Stimulated activated CD4-positive, alpha-beta T cell treated with anti-CD3 and anti-CD28 coated beads, Interleukin-4, amount 100 ng/mL, for 1 hour (primary cell): ENCODE data around the gene TNPO3.
"Not testable (repeated sequence)": the region's sequence is repeated elsewhere in the genome, so short reads cannot be mapped to it uniquely, and the experiment has no call there.

ENCODE experiments used
- DNase-seq: peaks from one replicate; pipeline ENCODE4 v3.0.0-alpha.2; 2020

Gene TNPO3

GRCh38 chr7:129067943-129068548 lies 13.1 kb upstream of the TNPO3 start:
- no peak for DNase-seq

GRCh38 chr7:129067132-129067561 lies 12.2 kb upstream of the TNPO3 start:
- DNase-seq, result not testable (repeated sequence)

- DNase-seq, result no peak
Measured at GRCh38 chr7:129066290-129067131, 11.6 kb upstream of the TNPO3 start.

GRCh38 chr7:129055861-129056464 lies 1.1 kb upstream of the TNPO3 start:
- no peak for DNase-seq

- no peak for DNase-seq
Measured at GRCh38 chr7:129055294-129055816, 444 bp upstream of the TNPO3 start.

GRCh38 chr7:129053938-129054437 lies 923 bp downstream of the TNPO3 start:
- DNase-seq, result no peak

- DNase-seq, result no peak
Measured at GRCh38 chr7:129052441-129052840, 2.5 kb downstream of the TNPO3 start.

- DNase-seq, result not testable (repeated sequence)
Measured at GRCh38 chr7:129051459-129051858, 3.5 kb downstream of the TNPO3 start.

- DNase-seq, result no peak
Measured at GRCh38 chr7:129047761-129048160, 7.2 kb downstream of the TNPO3 start.

GRCh38 chr7:129045682-129046081 lies 9.2 kb downstream of the TNPO3 start:
- no peak for DNase-seq

GRCh38 chr7:129043012-129043411 lies 11.9 kb downstream of the TNPO3 start:
- DNase-seq, result no peak

- no peak for DNase-seq
Measured at GRCh38 chr7:129041142-129042085, 13.5 kb downstream of the TNPO3 start.

- DNase-seq, result not testable (repeated sequence)
Measured at GRCh38 chr7:129038468-129038867, 16.4 kb downstream of the TNPO3 start.

- no peak for DNase-seq
Measured at GRCh38 chr7:129037585-129037984, 17.3 kb downstream of the TNPO3 start.

GRCh38 chr7:129032017-129032416 lies 22.9 kb downstream of the TNPO3 start:
- no peak for DNase-seq

- DNase-seq, result no peak
Measured at GRCh38 chr7:129030440-129030839, 24.5 kb downstream of the TNPO3 start.

GRCh38 chr7:129024125-129024524 lies 30.8 kb downstream of the TNPO3 start:
- no peak for DNase-seq

GRCh38 chr7:129021656-129022055 lies 33.3 kb downstream of the TNPO3 start:
- no peak for DNase-seq

- no peak for DNase-seq
Measured at GRCh38 chr7:129017933-129018538, 36.9 kb downstream of the TNPO3 start.

GRCh38 chr7:129017264-129017663 lies 37.6 kb downstream of the TNPO3 start:
- no peak for DNase-seq

GRCh38 chr7:129014501-129015101 lies 40.3 kb downstream of the TNPO3 start:
- DNase-seq, result no peak
